Fibroblast of upper back skin (primary cell): Measurements from ENCODE around the gene FAM193A.
"Not testable (repeated sequence)": the region's sequence is repeated elsewhere in the genome, so short reads cannot be mapped to it uniquely, and the experiment has no call there.

Source experiments
- DNase-seq: peaks from one replicate; pipeline ENCODE4 v3.0.0-alpha.2; 2013

Gene FAM193A

DNA sequence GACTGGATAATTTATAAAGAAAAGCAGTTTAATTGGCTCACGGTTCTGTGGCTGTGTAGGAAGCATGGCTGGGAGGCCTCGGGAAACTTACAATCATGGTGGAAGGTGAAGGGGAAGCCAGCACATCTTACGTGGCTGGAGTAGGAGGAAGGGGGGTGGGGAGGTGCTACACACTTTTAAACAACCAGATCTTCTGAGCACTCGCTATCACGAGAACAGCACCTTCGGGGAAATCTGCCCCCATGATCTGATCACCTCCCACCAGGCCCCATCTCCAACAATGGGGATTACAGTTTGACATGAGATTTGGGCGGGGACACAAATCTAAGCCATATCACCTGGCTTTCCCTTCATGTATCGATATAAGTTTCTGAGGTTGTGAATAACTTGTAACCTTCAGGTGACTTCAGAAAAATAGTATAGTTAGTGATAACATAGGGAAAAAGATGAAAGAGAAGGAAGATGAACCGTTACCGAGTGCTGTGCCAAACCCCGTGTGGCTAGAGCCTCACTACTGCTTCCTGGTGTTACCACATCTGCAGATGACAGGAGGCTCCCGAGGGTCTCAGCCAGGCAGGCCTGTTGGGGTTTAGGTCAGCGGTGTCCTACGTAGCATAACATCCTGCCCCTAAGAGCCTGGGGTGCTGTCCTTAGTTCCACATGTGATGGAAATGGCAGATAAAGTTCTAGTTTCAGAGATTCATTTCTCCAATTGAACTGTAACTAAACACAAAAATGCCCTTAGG lies 116.1 kb downstream of the FAM193A start:
- DNase-seq, result no peak

DNA sequence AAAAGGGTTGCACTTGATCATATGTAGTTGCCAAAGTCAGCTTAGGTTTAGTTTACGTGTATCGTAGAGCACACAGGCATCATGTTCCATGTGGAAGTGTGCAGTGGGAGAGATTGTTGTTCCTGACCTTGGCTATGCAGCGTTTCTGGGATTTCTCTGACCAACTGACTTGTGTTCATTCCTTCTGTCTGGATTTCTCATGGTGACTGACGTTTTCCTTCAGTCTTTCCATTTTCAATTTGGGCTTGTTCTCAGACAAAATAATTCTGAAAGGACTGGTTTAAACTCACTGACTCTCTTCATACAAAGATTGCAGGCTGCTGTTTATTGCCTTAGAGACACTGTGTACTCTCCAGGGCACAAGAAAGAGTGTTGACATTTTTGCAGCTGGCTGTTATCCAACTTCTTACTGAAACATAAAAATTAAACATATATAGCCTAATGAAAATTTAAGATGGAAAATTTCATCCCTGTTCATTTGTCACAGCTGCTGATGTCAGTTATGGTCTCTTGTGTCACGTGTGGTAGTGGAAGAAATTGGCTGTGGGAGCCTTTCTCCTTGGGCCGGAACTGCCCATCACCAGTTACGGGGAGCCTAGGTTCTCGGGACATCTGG lies 124.3 kb downstream of the FAM193A start:
- DNase-seq, result no peak

DNA sequence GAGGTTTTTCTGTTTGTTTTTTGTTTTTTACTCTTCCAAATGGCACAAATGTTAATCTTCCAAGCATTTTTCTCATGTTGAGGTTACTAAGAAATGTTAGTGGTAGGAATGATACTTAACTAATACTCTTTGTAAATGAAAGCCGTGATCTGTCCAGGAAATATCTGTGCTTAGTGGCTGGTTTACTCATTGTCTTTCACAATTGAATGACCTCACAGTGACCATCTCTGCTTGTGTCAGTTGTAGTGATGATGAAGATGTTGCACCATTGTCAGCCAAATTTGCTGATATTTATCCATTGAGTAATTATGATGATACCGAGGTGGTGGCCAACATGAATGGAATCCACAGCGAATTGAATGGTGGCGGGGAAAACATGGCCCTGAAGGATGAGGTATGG lies 126.2 kb downstream of the FAM193A start:
- peak; percentile 71 for DNase-seq

DNA sequence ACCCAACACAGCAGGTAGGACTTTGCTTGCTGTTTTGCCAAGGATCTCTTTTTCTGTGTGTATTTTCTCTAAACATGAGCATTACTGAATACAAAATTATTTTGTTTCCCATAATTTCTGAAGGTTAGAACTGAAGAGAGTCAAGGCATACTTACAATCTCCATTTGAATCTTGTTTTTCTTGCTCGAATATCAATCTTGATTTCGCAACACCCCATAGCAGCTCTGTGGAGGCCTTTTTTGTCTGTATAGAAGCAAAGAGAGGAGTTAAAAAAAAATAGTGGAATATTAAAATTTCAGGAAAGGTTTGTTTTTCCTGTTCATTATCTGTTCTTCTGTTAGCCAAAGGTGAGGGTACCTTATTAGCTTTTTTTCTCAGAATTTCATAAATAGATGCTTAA lies 126.8 kb downstream of the FAM193A start:
- DNase-seq, result no peak

DNA sequence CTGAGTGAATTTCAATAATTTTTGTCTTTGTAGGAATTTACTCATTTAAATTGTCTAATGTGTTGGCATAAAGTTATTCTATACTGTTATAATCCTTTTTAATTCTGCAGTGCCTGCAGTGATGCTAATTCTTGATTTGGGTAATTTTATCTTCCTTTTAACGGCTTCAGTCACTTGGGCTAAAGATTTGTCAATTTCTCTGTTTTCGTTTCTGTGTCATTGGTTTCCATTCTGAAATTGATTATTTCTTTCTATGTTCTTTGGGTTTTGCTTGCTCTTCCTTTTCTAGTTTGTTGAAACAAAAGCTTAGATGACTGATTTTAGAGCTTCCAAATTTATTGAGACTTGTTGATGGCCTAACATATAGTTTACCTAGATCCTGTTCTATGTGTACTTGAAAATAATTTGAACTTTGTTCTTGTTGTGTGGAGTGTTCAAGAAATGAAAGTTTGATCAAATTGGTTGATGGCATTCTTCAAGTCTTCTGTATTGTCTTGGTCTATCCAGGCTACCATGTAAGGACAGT lies 130.3 kb downstream of the FAM193A start:
- DNase-seq, result no peak

DNA sequence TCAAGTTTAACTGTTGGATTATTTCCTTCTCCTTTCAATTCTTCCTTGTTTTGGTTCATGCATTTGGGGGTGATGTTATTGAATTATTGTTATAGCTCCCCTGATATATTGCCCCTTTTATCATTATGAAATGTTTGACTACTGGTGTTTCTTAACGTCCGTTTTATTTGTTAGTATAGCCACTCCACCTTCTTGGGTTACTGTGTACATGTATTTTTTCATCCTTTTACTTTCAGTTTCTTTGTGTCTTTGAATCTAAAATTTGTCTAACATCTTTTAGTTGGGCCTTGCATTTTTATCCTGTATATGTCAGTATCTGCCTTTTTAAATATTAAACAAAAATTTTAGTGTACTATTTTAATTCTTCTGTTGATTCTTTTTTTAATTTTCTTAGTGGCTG lies 131.0 kb downstream of the FAM193A start:
- no peak for DNase-seq

DNA sequence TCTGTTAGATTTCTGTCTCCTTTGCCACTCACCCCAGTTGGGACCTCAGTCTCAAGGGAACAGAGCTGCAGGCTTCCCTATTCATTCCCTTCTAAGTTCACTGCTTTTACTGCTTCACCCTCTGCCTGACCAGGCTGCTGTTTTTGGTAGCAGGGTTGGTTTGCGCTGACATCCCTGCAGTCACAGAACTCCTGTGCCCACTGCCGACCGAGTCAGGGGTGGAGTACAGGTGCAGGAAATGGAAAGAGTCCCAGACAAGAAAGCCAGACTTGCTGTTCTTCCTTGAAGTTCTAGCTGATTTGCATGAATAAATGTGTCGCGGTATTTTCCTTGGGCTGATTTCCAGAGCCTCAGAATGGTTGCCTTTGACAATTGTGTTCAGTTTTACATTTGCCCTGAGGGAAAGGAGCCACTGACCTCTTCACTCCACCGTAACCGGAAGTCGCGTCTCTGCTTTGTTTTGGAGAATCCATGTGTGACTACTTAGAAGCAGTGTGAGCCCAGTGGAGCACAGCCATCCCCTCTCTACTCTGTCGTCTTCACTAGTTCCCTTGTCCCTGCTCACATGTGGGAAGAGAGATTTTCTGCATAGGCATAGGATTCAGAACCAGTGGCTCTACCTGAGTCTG lies 134.9 kb downstream of the FAM193A start:
- no peak for DNase-seq

DNA sequence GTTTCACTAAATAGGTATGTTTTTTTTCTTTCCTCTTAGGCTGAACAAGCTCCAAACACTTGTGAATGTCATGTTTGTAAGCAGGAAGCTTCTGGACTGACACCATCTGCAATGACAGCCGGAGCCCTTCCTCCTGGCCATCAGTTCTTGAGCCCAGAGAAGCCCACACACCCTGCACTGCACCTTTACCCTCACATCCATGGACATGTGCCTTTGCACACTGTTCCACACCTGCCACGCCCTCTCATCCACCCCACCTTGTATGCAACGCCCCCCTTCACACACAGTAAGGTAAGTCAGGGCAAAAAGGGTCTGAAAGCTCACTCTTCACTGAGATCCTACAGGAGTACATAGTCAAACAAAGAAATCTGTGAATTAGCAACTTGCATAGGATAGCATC lies 135.6 kb downstream of the FAM193A start:
- no peak for DNase-seq

DNA sequence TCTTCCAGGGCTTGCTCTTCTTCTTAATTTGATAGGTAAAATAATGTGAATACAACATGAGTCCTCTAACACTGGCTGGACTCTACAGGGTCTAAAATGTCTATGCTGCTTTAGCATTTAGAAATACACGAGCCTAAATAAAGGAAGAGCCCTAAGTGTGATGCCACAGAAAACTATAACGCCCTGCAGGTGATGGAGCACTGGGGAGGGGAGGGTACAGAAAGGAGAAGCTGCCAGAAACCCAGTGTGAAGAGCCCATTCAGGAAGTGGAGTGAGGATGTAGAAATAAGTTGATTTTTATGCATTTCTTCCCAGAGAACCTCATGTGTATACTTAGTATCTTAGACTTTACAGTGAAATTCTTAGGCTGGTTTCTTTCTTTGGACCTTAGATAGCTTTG lies 136.3 kb downstream of the FAM193A start:
- DNase-seq, result no peak

DNA sequence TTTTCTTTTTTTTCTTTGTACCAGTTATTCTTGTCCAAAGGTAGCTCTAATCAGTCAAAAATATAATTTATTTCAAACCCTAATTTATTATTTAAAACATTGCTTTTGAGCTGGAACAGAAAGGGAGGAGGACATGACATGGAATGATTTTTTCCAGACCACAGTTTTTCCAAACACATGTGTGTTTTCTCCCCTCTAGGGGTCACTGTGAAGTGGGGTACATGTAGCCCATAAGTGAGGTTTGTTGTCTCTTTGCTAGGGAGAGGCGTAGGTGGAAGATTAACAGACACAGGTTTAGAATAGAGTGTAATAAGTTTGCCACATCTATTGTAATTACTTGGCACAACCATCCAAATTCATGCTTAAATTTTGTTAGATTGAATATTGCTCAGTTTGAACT lies 136.7 kb downstream of the FAM193A start:
- no peak for DNase-seq

DNA sequence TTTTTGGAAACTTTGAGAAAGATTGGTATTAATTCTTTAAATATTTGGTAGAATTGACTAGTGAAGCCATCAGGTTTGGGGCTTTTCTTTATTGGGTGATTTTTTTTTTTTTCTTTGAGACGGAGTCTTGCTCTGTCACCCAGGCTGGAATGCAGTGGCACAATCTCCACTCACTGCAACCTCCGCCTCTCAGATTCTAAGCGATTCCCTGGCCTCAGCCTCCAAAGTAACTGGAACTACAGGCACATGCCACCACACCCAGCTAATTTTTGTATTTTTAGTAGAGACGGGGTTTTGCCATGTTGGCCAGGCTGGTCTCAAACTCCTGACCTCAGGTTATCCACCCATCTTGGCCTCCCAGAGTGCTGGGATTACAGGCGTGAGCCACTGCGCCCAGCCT lies 143.3 kb downstream of the FAM193A start:
- DNase-seq, result not testable (repeated sequence)

DNA sequence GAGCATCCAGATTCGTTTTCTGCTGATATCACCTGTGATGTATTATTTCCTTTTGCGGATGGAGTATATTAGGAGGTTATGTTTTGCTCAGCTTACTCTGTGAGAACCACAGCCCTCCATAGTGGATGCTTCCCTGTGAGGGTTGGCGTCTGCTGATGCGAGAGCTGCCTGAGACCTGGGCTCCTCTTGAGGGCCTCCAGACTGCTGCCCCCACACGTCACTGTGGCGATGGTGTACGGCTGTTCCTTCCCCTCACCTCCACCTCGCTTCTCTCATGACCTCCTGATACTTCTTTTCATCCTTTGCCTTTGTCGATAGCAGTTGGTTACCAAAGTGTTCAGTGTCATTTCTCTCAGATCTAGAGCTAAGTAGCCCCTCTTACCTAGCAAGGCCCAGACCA lies 148.0 kb downstream of the FAM193A start:
- DNase-seq, result no peak

DNA sequence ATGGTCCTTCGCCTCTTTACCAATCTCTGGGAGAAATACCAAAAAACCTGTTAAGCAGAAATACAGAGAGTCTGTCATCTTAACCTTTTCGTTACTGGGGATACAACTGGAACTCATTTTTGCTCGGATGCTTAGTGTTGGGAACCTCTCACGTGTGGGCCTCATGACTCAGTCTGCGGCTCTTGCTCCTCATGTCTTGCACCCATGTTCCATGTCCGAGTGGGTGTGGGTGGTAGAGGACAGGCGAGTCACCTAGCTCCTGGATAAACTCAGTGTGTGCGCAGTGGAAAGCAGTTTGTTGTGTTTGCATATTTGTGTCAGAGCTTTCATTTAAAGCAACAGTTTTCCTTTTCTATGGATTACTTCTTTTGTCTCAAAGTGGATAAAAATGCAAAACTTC lies 149.1 kb downstream of the FAM193A start:
- no peak for DNase-seq

DNA sequence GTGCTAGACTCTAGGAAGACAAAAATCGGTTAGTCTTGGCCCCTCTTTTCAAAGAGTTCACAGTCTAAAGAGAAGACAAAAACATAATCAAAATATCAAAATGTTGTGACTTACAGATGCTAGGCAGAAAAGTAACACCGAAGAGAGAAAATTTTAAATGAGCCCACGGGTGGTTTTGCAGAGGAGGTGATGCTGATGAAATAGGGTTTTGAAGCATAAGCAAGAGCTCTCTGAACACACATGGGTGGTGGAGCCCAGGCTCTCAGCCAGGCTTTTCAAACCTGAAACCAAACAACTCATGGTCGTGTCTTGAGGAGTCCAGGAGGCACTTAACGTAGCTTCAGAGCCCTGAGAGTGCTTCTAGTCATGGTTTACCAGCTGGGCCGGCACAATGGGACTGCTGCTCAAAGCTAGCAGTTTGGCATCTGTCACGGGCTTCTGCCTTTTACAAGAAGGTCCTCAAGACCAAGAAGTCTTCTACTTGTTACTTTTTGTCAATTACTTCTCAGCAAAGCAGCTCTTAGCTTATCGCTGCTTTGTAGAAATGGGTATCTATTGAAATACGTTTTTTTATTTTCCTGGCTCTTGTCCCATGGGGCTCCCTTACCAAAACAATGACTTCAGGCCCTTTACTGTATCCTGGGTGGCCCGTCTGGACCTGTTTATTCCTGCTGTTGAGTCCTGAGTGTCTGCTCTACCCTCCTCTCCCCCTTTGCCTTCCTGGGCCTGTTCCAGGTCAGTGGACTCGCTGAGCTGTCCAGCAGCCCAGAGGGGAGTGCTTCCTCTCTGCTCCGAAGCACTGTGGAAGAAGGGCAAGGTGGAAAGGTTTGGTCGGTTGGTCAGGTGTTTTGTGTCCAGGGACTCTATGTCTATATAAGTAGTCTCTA lies 150.2 kb downstream of the FAM193A start:
- DNase-seq, result no peak

DNA sequence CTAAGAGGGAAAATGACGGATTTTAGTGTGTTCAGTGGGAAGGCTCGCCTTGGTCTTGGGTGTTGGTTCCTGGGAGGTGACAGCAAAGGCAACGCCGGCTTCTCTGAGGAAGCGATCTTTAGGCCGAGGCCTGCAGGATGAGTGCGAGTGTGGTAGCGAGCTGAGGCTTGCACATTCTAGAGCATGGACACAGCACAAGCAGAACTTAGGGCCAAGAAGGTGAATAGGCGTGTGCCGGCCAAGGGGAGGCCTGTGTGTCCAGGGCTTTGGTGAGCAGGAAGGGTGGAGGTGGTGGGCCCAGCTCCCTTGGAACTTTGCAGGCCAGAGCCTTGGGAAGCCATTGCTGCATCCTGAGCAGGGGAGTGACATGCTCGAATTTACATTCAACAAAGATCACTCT lies 151.8 kb downstream of the FAM193A start:
- no peak for DNase-seq

DNA sequence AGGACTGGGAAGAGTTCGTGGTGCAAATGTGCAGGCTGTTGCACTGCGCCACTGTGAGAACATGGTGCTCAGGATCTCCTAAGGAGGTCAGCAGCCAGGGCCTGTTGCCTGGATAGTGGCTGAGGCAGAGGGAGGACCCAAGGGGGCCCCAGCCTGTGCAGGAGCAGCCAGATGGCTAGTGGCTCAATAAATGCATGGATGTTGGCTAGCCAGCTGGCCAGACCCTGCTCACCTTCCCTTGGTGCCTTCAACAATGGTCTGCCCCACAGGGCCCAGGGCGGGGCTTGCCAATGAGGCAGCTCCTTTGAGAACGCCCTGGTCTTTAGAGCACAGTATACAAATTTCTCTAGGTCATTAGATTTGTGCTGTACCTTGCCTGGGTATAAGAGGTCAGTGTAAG lies 152.2 kb downstream of the FAM193A start:
- DNase-seq, result no peak

DNA sequence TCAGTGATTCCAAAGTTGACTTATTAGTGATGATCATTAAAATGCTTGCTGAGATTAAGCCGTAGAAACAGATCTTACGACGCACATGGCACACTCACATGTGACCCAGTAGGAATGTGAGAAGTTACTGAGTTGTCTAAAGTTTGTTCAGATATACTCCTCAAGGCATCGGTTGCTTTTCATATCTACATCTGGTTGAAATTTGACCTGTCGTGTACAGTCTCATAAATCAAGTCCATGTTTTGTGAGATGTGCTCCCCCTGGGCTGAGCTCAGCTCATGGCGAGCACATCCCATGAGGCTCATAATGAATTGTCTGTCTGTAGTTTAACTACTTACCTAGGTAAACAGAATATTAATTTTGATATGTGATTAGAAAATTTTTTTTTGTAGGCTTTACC lies 152.7 kb downstream of the FAM193A start:
- DNase-seq, result peak; percentile 52

DNA sequence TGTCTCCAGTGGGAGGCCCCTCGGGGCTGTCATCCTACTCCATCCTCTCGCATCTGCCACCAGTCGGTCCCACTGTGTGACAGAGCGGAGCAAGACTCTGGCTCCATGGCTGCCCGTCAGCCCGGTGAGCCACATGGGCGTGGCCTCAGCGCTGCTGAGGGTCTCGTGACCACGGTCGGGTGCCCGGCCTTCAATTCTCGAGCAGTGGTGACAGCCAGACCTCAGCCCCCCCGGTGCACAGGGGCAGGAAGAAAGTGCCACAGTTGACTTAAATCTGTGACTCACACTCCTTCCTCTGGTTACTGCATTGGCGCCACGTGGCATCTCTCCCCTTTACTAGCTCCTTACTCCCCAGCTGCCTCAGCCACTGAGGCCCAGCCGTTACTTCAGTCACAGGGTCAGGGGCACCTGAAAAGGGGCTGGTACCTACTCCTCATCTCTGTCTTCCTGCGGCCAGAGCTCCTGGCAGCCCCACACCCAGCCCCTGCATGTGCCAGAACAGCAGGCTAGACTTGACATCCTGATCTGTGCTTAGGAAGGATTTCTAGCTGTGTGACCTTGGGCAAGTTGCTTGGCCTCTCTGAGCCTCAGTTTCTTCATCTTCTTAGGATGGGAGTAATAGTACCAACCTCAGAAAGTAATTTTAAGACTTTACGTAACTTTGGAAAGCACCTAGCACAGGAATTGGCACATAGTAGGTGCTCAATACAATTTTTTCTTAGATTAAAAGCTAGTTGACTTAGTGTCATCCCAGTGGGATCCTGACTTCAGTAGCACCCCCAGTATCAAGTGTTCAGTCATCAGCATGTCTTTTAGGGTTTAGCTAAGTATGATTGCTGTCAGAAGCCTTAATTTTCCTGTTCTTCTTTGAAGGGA lies 153.6 kb downstream of the FAM193A start:
- DNase-seq, result peak; percentile 17

DNA sequence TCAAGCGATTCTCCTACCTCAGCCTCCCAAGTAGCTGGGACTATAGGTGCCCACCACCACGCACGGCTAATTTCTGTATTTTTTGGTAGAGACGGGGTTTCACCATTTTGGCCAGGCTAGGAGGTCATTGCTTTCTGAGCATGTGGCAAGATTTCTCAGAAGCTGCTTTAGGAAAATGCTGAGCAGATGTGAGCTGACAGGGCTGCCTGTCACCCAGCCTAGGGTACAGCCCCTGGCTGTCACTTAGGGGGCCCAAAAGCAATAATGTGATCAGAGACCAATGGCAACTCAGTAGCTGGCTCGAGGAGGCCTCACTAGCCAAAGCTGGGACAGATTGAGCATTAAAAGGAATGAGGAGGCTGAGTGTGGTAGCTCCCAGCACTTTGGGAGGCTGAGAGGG lies 154.9 kb downstream of the FAM193A start:
- DNase-seq, result no peak

DNA sequence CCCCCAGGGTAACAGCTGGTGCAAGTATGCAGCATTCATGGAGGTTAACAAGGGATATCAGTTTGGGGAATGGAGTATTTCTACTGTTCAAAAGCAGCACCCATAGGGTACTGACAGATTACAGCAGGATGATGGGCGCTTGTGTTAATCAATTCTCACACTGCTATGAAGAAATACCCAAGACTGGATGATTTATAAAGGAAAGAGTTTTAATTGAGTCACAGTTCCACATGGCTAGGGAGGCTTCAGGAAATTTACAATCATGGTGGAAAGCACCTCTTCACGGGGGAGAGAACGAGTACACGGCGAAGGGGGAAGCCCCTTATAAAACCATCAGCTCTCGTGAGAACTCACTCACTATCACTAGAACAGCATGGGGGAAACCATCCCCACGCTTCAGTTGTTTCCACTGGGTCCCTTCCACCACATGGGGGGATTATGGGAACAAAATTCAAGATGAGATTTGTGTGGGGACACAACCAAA lies 155.5 kb downstream of the FAM193A start:
- no peak for DNase-seq

DNA sequence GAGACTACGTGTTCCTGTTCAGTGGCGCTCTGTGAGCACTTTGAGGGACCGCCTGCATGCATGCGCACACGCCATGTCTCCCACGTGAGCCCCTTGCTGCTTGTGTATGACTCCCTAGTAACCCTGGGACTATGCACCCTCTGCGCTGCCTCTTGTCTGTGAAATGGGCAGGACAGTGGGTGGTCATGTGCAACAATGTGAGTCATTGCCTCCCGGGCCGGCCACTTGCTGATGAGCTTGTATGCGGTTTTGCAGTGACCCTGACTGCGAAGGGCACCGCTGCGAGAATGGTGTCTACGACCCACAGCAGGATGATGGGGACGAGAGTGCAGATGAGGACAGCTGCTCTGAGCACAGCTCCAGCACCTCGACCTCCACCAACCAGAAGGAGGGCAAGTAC lies 158.2 kb downstream of the FAM193A start:
- DNase-seq, result no peak
